Lower leg skin (tissue), 3 donors: Measurements from ENCODE around the gene ARF1.

ENCODE experiments used
- POLR2A ChIP-seq, 2 donors: fragments of 450-650 bp; IDR thresholded peaks; one replicate each; pipeline ENCODE4 v1.6.1; 2016 to 2017; ENCODE audit warnings: antibody characterized with exemption in 2 of 2, mild to moderate bottlenecking in 1 of 2, moderate library complexity in 1 of 2
- TF ChIP-seq, protein P1 (sequence below), 3 donors: fragments of 450-650 bp; IDR thresholded peaks; one replicate each; pipeline ENCODE4 v1.5.1; 2016; ENCODE audit warnings: antibody characterized with exemption in 3 of 3, mild to moderate bottlenecking in 3 of 3, moderate library complexity in 2 of 3

DNA sequence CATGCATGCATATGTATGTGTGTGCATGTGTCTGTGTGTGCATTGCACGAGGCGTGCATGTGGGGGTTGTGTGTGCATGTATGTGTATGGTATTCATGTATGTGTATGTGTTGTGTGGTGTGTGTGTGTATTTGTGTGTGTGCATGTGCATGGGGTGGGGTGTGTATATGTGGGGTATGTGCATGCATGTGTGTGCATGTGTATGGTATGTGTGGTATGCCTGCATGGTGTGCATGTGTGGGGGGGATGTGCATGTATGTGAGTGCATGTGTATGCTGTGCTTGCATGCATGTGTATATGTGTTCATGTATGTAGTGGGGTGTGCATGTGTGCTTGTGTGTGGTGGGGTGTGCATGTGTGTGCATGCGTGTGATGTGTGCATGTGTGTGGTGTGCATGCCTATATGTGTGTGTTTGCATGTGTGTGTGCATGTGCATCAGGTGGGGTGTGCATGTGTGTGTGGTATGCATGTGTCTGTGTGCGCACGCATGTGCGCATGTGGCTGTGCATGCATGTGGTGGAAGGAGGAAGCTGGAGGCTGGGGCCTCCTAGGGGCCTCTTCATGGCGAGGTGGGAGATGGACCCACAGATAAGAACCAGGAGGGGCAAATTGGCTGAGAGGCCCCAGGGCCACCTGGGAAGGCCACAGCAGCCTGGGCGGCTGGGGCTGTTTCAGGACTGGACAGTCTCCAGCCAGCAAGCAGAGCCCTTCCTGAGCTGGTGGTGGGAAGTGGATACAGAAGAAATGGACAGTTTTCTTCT lies 35.9 kb upstream of the ARF1 start:
- TF ChIP-seq, protein P1, sequence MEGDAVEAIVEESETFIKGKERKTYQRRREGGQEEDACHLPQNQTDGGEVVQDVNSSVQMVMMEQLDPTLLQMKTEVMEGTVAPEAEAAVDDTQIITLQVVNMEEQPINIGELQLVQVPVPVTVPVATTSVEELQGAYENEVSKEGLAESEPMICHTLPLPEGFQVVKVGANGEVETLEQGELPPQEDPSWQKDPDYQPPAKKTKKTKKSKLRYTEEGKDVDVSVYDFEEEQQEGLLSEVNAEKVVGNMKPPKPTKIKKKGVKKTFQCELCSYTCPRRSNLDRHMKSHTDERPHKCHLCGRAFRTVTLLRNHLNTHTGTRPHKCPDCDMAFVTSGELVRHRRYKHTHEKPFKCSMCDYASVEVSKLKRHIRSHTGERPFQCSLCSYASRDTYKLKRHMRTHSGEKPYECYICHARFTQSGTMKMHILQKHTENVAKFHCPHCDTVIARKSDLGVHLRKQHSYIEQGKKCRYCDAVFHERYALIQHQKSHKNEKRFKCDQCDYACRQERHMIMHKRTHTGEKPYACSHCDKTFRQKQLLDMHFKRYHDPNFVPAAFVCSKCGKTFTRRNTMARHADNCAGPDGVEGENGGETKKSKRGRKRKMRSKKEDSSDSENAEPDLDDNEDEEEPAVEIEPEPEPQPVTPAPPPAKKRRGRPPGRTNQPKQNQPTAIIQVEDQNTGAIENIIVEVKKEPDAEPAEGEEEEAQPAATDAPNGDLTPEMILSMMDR (IDR thresholded peaks at IDR 0.05): no peak
- TF ChIP-seq POLR2A (IDR thresholded peaks at IDR 0.05): no peak
